Parathyroid adenoma (tissue), 2 donors: ENCODE measurements around the gene ATP1A1.

Source experiments
- H2AFZ ChIP-seq: fragments of 300-600 bp; sonication (generic); one replicate; pipeline ENCODE4 v1.7.0; 2017; ENCODE audit warnings: antibody characterized with exemption, mild to moderate bottlenecking
- H3K27ac ChIP-seq: fragments of 300-600 bp; sonication (generic); one replicate; pipeline ENCODE4 v1.7.0; 2017
- H3K27me3 ChIP-seq: fragments of 300-600 bp; sonication (generic); one replicate; pipeline ENCODE4 v1.7.0; 2017; ENCODE audit warnings: low read length; ENCODE audit not compliant: control insufficient read depth, insufficient read depth
- H3K36me3 ChIP-seq: fragments of 300-600 bp; sonication (generic); one replicate; pipeline ENCODE4 v1.7.0; 2017; ENCODE audit warnings: low read length; ENCODE audit not compliant: control insufficient read depth, insufficient read depth
- H3K4me1 ChIP-seq: fragments of 300-600 bp; sonication (generic); one replicate; pipeline ENCODE4 v1.7.0; 2017; ENCODE audit warnings: control low read depth
- H3K4me2 ChIP-seq: fragments of 300-600 bp; sonication (generic); one replicate; pipeline ENCODE4 v1.7.0; 2017; ENCODE audit warnings: low read length
- H3K4me3 ChIP-seq: fragments of 300-600 bp; sonication (generic); one replicate; pipeline ENCODE4 v1.7.0; 2017; ENCODE audit warnings: low read depth, low read length
- H3K79me2 ChIP-seq: fragments of 300-600 bp; sonication (generic); one replicate; pipeline ENCODE4 v1.7.0; 2017; ENCODE audit warnings: control low read depth
- H3K9ac ChIP-seq: fragments of 300-600 bp; sonication (generic); one replicate; pipeline ENCODE4 v1.7.0; 2017; ENCODE audit warnings: mild to moderate bottlenecking
- H3K9me3 ChIP-seq: fragments of 300-600 bp; sonication (generic); one replicate; pipeline ENCODE4 v1.7.0; 2017; ENCODE audit warnings: low read length; ENCODE audit not compliant: control insufficient read depth
- CTCF ChIP-seq: fragments of 300-600 bp; sonication (generic); IDR thresholded peaks from one replicate; pipeline ENCODE4 v1.7.0; 2017; ENCODE audit warnings: antibody characterized with exemption, mild to moderate bottlenecking
- donor health status: primary hyperparathyroidism.

ATP1A1 gene

GRCh38 chr1:116386042-116386441 is 13.0 kb downstream of the ATP1A1 start:
- no peak for TF ChIP-seq CTCF
- H3K9ac ChIP-seq, result no peak overlapping the region
- H3K4me3 ChIP-seq, result no peak overlapping the region
- no peaks in the 10 kb centered on the region for H3K27me3 ChIP-seq
- no peak overlapping the region for H2AFZ ChIP-seq
- no peak overlapping the region for H3K4me2 ChIP-seq
- no peaks in the 10 kb centered on the region for H3K9me3 ChIP-seq
- peaks cover 3% of the 10 kb centered on the region for H3K4me1 ChIP-seq
- peaks cover 22% of the 10 kb centered on the region for H3K79me2 ChIP-seq
- H3K36me3 ChIP-seq, result peaks cover 3% of the 10 kb centered on the region
- peak overlapping the region; percentile 19 for H3K27ac ChIP-seq

GRCh38 chr1:116387551-116387950 is 14.5 kb downstream of the ATP1A1 start:
- peak overlapping the region; percentile 7 for H3K27ac ChIP-seq
- H3K36me3 ChIP-seq, result peaks cover 3% of the 10 kb centered on the region
- no peak overlapping the region for H3K9ac ChIP-seq
- H3K27me3 ChIP-seq, result no peaks in the 10 kb centered on the region
- no peak overlapping the region for H3K4me2 ChIP-seq
- H3K79me2 ChIP-seq, result peaks cover 9% of the 10 kb centered on the region
- no peak overlapping the region for H3K4me3 ChIP-seq
- H2AFZ ChIP-seq, result no peak overlapping the region
- H3K4me1 ChIP-seq, result peaks cover 11% of the 10 kb centered on the region
- no peak for TF ChIP-seq CTCF
- H3K9me3 ChIP-seq, result no peaks in the 10 kb centered on the region

- peaks cover 3% of the 10 kb centered on the region for H3K36me3 ChIP-seq
- H3K27me3 ChIP-seq, result no peaks in the 10 kb centered on the region
- no peak overlapping the region for H3K4me2 ChIP-seq
- H2AFZ ChIP-seq, result no peak overlapping the region
- peaks cover 7% of the 10 kb centered on the region for H3K79me2 ChIP-seq
- no peaks in the 10 kb centered on the region for H3K9me3 ChIP-seq
- H3K4me3 ChIP-seq, result no peak overlapping the region
- no peak for TF ChIP-seq CTCF
- H3K4me1 ChIP-seq, result peaks cover 11% of the 10 kb centered on the region
- no peak overlapping the region for H3K27ac ChIP-seq
- no peak overlapping the region for H3K9ac ChIP-seq
Observed at GRCh38 chr1:116388122-116388521, 15.1 kb downstream of the ATP1A1 start.

GRCh38 chr1:116389013-116389412 is 16.0 kb downstream of the ATP1A1 start:
- H3K27ac ChIP-seq, result no peak overlapping the region
- H3K4me3 ChIP-seq, result no peak overlapping the region
- peaks cover 7% of the 10 kb centered on the region for H3K79me2 ChIP-seq
- no peak for TF ChIP-seq CTCF
- no peaks in the 10 kb centered on the region for H3K27me3 ChIP-seq
- no peak overlapping the region for H3K4me2 ChIP-seq
- H3K9me3 ChIP-seq, result no peaks in the 10 kb centered on the region
- no peak overlapping the region for H2AFZ ChIP-seq
- H3K36me3 ChIP-seq, result peaks cover 3% of the 10 kb centered on the region
- H3K9ac ChIP-seq, result no peak overlapping the region
- peaks cover 11% of the 10 kb centered on the region for H3K4me1 ChIP-seq

GRCh38 chr1:116389686-116390085 is 16.6 kb downstream of the ATP1A1 start:
- no peak for TF ChIP-seq CTCF
- H3K4me3 ChIP-seq, result no peak overlapping the region
- peaks cover 11% of the 10 kb centered on the region for H3K4me1 ChIP-seq
- H3K4me2 ChIP-seq, result no peak overlapping the region
- no peaks in the 10 kb centered on the region for H3K27me3 ChIP-seq
- H3K9ac ChIP-seq, result no peak overlapping the region
- peaks cover 7% of the 10 kb centered on the region for H3K79me2 ChIP-seq
- no peaks in the 10 kb centered on the region for H3K9me3 ChIP-seq
- H3K27ac ChIP-seq, result peak overlapping the region; percentile 4
- no peak overlapping the region for H2AFZ ChIP-seq
- peaks cover 3% of the 10 kb centered on the region for H3K36me3 ChIP-seq
